ENCODE measurements around the gene NKX1-2.
"Not testable (repeated sequence)": the region's sequence is repeated elsewhere in the genome, so short reads cannot be mapped to it uniquely, and the experiment has no call there.

NKX1-2 gene

DNA sequence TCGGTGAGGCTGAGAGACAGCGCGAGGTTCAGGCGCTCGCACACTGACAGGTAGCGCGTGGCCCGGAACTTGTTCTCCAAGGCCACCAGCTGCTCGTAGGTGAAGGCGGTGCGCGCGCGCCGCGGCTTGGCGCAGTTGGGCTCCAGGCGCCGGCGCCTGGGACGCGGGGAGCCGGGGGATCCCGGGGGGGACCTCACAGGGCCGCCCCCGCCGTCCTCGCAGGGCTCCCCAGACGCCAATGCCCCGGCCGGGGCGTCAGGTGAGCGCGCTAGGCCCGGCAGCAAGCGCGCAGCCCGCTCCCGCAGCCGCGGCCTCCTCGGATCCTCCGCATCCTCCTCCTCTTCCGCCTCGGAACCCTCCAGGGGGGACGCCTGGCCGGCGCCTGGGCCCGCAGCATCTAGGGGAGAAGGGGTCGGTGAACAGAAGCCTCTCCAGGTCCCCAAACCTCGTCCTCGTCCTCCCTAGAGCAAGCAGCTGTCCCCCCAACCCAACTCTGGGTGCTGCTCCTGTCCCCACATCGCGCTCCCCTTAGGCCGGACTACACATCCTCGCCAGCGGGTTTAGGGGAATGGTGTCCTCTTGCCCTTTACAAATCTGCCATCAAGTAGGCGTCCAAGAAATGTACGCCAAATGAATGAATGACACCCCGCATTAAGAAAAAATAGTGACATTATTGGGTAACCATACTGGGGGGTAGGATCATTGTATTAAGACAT, 1.9 kb downstream of the NKX1-2 start:
- no peak for DNase-seq (ENCODE audit: low spot score)
- in situ Hi-C loops (cut with MboI; ENCODE audit: low pct_unique_long_range_greater_than_20kb, low sequenced_read_pairs, unreplicated experiment) = no loop called here
- TF ChIP-seq, protein P1, sequence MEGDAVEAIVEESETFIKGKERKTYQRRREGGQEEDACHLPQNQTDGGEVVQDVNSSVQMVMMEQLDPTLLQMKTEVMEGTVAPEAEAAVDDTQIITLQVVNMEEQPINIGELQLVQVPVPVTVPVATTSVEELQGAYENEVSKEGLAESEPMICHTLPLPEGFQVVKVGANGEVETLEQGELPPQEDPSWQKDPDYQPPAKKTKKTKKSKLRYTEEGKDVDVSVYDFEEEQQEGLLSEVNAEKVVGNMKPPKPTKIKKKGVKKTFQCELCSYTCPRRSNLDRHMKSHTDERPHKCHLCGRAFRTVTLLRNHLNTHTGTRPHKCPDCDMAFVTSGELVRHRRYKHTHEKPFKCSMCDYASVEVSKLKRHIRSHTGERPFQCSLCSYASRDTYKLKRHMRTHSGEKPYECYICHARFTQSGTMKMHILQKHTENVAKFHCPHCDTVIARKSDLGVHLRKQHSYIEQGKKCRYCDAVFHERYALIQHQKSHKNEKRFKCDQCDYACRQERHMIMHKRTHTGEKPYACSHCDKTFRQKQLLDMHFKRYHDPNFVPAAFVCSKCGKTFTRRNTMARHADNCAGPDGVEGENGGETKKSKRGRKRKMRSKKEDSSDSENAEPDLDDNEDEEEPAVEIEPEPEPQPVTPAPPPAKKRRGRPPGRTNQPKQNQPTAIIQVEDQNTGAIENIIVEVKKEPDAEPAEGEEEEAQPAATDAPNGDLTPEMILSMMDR (IDR thresholded peaks at IDR 0.05; ENCODE audit: extremely low read depth, insufficient read depth, missing control alignments) = no peak

- in situ Hi-C loops (cut with MboI; ENCODE audit: low pct_unique_long_range_greater_than_20kb, low sequenced_read_pairs, unreplicated experiment) = no loop called here
- TF ChIP-seq, protein P1 (IDR thresholded peaks at IDR 0.05; ENCODE audit: extremely low read depth, insufficient read depth, missing control alignments) = no peak
- DNase-seq (ENCODE audit: low spot score) = no peak
Measured at GRCh38 chr10:124446830-124447750, 2.7 kb downstream of the NKX1-2 start.

DNA sequence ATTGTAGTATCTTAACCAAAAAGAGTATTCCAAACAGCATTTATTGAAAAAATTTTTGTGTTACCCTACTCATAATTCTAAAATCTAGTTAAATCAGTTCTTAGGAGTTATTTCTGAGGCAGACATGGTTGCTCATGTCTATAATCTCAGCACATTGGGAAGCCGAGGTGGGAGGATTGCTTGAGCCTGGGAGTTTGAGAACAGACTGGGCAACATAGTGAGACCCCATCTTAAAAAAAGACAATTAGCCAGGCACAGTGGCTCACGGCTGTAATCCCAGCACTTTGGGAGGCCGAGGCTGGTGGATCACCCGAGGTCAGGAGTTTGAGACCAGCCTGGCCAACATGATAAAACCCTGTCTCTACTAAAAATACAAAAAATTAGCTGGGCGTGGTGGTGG, 8.1 kb downstream of the NKX1-2 start:
- DNase-seq (ENCODE audit: low spot score); in situ Hi-C loops (cut with MboI; ENCODE audit: low pct_unique_long_range_greater_than_20kb, low sequenced_read_pairs, unreplicated experiment): not testable (repeated sequence)

- TF ChIP-seq, protein P1 (IDR thresholded peaks at IDR 0.05; ENCODE audit: extremely low read depth, insufficient read depth, missing control alignments) = no peak
- DNase-seq (ENCODE audit: low spot score) = no peak
- in situ Hi-C loops (cut with MboI; ENCODE audit: low pct_unique_long_range_greater_than_20kb, low sequenced_read_pairs, unreplicated experiment) = no loop called here
Measured at GRCh38 chr10:124436191-124436638, 13.6 kb downstream of the NKX1-2 start.

GRCh38 chr10:124435683-124436082, 14.2 kb downstream of the NKX1-2 start:
- in situ Hi-C loops (cut with MboI; ENCODE audit: low pct_unique_long_range_greater_than_20kb, low sequenced_read_pairs, unreplicated experiment) = not testable (repeated sequence)

GRCh38 chr10:124433461-124433860, 16.4 kb downstream of the NKX1-2 start:
- in situ Hi-C loops (cut with MboI; ENCODE audit: low pct_unique_long_range_greater_than_20kb, low sequenced_read_pairs, unreplicated experiment) = no loop called here
- no peak for DNase-seq (ENCODE audit: low spot score)
- TF ChIP-seq, protein P1 (IDR thresholded peaks at IDR 0.05; ENCODE audit: extremely low read depth, insufficient read depth, missing control alignments) = no peak

More at GRCh38 chr10:124435683-124436082, 14.2 kb downstream of the NKX1-2 start:
- DNase-seq (ENCODE audit: low spot score) = not testable (repeated sequence)

DNA sequence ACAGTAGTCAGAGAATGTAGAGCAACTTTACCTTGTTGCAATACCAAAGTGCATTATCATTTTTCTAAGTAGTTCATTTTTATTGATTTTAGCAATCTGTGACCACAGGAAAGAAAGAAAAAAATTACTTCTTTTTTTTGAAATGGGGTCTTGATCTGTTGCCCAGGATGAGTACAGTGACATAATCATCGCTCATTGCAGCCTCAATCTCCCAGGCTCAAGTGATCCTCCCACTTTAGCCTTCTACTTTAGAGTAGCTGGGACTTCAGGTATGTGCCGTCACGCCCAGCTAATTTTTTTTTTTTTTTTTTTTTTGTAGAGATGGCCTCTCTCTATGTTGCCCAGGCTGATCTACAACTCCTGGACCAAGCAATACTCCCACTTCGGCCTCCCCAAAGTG, 19.8 kb downstream of the NKX1-2 start:
- in situ Hi-C loops (cut with MboI; ENCODE audit: low pct_unique_long_range_greater_than_20kb, low sequenced_read_pairs, unreplicated experiment) = no loop called here
- no peak for DNase-seq (ENCODE audit: low spot score)
- TF ChIP-seq, protein P1 (IDR thresholded peaks at IDR 0.05; ENCODE audit: extremely low read depth, insufficient read depth, missing control alignments) = no peak
